Measurements from ENCODE around the gene CHRM2. TPM values are rescaled to one million over a fixed set of nuclear protein-coding genes. Genes with fewer than 3 reads are reported as not detected.

CHRM2 gene
- total RNA-seq, 5 donors from 2014 or later (not counting 1 experiment from before 2014, with no cell fraction given) = 0.09 to 0.10 TPM; not detected in 3

DNA sequence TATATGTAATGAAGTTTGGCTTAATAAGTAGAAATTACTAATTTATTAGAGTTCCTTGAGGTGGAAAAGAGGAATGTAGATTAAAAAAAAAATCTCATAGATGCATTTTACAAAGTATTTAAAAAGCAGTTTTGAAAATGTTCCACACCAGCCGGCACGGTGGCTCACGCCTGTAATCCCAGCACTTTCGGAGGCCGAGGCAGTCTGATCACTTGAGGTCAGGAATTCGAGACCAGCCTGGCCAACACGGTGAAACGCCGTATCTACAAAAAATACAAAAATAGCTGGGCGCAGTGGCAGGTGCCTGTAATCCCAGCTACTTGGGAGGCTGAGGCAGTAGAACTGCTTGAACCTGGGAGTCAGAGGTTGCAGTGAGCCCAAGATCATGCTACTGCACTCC, 3.2 kb upstream of the CHRM2 start:
- Histone ChIP-seq H3K4me1 (ENCODE audit: control insufficient read depth in 1 of 2, extremely low read depth in 1 of 2, insufficient read depth in 2 of 2, low read length in 2 of 2) (no peaks in the 10 kb centered on the region), H3K27me3 (replicated peaks in 1 of 2; ENCODE audit: control insufficient read depth in 2 of 2, extremely low read depth in 1 of 2, insufficient read depth in 2 of 2, low read length in 1 of 2) (peaks cover 4 to 18% of the 10 kb centered on the region in 2 experiments), H3K27ac (ENCODE audit: low read length) (no peak overlapping the region), H3K9me3 (no peaks in the 10 kb centered on the region), H3K36me3 (ENCODE audit: control insufficient read depth in 2 of 2, extremely low read depth in 1 of 2, insufficient read depth in 1 of 2, low read length in 1 of 2) (no peaks in the 10 kb centered on the region), H3K4me3 (ENCODE audit: control insufficient read depth in 1 of 2, extremely low read depth in 1 of 2, low read length in 1 of 2) (no peak overlapping the region)
- Mint-ChIP-seq H3K27ac (no peak overlapping the region), H3K4me1 (no peaks in the 10 kb centered on the region), H3K27me3 (peaks cover 9 to 20% of the 10 kb centered on the region in 2 donors), H3K36me3 (no peaks in the 10 kb centered on the region), H3K4me3 (no peak overlapping the region), H3K9me3 (no peaks in the 10 kb centered on the region)
- ATAC-seq (replicated peaks in 1 of 4) (no peak), DNase-seq (no peak)
- 94% methylated on average over 8 of the region's 10 CpGs for WGBS (ENCODE audit: insufficient coverage)
- CTCF ChIA-PET = no interaction called here
- POLR2A ChIA-PET = no interaction called here

DNA sequence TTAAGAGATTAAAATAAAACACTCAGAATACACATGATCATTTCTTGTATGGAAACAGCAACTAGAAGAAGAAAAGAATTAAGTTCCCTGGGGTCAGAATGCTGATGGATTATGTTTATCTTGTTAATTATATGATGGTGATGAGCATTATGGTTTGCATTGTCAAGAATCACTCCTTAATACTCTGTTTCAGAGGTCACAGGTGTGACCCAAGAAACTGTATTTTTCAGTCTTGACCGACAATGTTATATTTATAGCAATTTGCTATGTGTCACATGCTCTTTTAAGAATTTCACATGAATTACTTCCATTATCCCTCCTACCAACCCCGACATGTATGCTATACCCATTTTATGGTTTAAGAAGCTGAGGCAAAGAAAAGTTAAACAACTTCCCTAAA, 2.7 kb upstream of the CHRM2 start:
- Mint-ChIP-seq H3K36me3 (no peaks in the 10 kb centered on the region), H3K27ac (no peak overlapping the region), H3K27me3 (peaks cover 14 to 25% of the 10 kb centered on the region in 2 donors), H3K4me3 (no peak overlapping the region), H3K4me1 (no peaks in the 10 kb centered on the region), H3K9me3 (no peaks in the 10 kb centered on the region)
- ATAC-seq (replicated peaks in 1 of 4) = no peak
- POLR2A ChIA-PET = no interaction called here
- WGBS (ENCODE audit: insufficient coverage) = no CpG with 5 or more reads among the region's 2 CpGs
- no peaks in the 10 kb centered on the region for H3K9me3 ChIP-seq
- H3K36me3 ChIP-seq (ENCODE audit: control insufficient read depth in 2 of 2, extremely low read depth in 1 of 2, insufficient read depth in 1 of 2, low read length in 1 of 2) = no peaks in the 10 kb centered on the region
- no peak for DNase-seq
- H3K4me3 ChIP-seq (ENCODE audit: control insufficient read depth in 1 of 2, extremely low read depth in 1 of 2, low read length in 1 of 2) = no peak overlapping the region
- CTCF ChIA-PET = no interaction called here
- H3K4me1 ChIP-seq (ENCODE audit: control insufficient read depth in 1 of 2, extremely low read depth in 1 of 2, insufficient read depth in 2 of 2, low read length in 2 of 2) = no peaks in the 10 kb centered on the region
- no peak overlapping the region for H3K27ac ChIP-seq (ENCODE audit: low read length)
- peaks cover 4 to 24% of the 10 kb centered on the region in 2 experiments for H3K27me3 ChIP-seq (replicated peaks in 1 of 2; ENCODE audit: control insufficient read depth in 2 of 2, extremely low read depth in 1 of 2, insufficient read depth in 2 of 2, low read length in 1 of 2)

DNA sequence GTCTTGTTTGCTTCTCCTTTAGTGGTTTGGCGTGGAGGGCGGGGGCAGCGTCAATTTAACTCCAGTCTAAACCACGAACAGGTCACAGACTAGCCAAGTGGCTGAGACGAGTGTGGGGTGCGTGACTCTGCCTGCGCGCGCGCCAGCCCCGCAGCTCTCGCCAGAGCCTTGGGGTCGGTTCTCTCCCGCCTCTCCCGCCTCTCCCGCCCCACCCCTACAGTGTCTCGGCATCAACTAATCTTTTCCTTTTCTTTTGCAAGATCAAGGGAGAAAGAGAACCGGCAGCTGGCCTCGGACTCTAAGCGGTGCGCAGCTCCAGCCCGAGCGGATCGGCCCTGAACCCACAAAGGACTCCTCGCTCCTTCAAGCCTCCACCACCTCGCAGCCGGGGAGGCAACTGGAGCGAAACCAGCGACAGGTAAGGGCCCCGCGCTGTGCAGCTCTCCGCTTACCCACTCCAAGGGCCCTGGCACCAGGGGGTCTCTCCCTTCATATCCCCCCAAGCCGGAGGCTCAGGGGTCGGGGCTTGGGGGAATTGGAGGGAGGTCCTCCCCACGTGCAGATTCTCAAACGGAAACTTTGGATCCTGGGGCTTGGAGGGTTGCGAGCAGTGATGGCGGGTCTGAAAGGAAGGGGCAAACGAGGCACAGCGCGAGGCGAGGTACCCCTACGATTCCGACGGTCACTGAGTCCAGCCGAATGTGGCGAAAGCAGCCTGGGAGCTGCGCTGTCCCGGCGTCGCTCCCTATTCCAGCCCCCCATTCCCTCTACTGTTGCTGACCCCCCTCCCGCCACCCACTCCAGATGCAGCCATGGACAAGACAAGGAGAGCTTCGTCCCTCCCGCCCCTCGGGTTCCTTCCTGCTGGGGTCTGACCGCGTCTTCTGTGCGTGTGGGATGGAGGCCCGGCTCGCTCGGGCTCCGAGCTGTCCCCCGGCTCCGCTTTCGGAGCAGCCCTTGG, 829 bp downstream of the CHRM2 start:
- Mint-ChIP-seq H3K4me1 (no peaks in the 10 kb centered on the region), H3K36me3 (no peaks in the 10 kb centered on the region), H3K9me3 (no peaks in the 10 kb centered on the region), H3K4me3 (no peak overlapping the region), H3K27ac (no peak overlapping the region), H3K27me3 (peaks cover 22 to 37% of the 10 kb centered on the region in 2 donors)
- no peaks in the 10 kb centered on the region for H3K4me1 ChIP-seq (ENCODE audit: control insufficient read depth in 1 of 2, extremely low read depth in 1 of 2, insufficient read depth in 2 of 2, low read length in 2 of 2)
- ATAC-seq (replicated peaks in 1 of 4) (no peak), DNase-seq (no peak)
- CTCF ChIA-PET = no interaction called here
- POLR2A ChIA-PET = no interaction called here
- 8% methylated on average over 39 of the region's 65 CpGs for WGBS (ENCODE audit: insufficient coverage)
- H3K36me3 ChIP-seq (ENCODE audit: control insufficient read depth in 2 of 2, extremely low read depth in 1 of 2, insufficient read depth in 1 of 2, low read length in 1 of 2) = no peaks in the 10 kb centered on the region
- no peak overlapping the region for H3K27ac ChIP-seq (ENCODE audit: low read length)
- H3K9me3 ChIP-seq = no peaks in the 10 kb centered on the region
- peaks cover 15 to 29% of the 10 kb centered on the region in 2 experiments for H3K27me3 ChIP-seq (replicated peaks in 1 of 2; ENCODE audit: control insufficient read depth in 2 of 2, extremely low read depth in 1 of 2, insufficient read depth in 2 of 2, low read length in 1 of 2)
- no peak overlapping the region for H3K4me3 ChIP-seq (ENCODE audit: control insufficient read depth in 1 of 2, extremely low read depth in 1 of 2, low read length in 1 of 2)

DNA sequence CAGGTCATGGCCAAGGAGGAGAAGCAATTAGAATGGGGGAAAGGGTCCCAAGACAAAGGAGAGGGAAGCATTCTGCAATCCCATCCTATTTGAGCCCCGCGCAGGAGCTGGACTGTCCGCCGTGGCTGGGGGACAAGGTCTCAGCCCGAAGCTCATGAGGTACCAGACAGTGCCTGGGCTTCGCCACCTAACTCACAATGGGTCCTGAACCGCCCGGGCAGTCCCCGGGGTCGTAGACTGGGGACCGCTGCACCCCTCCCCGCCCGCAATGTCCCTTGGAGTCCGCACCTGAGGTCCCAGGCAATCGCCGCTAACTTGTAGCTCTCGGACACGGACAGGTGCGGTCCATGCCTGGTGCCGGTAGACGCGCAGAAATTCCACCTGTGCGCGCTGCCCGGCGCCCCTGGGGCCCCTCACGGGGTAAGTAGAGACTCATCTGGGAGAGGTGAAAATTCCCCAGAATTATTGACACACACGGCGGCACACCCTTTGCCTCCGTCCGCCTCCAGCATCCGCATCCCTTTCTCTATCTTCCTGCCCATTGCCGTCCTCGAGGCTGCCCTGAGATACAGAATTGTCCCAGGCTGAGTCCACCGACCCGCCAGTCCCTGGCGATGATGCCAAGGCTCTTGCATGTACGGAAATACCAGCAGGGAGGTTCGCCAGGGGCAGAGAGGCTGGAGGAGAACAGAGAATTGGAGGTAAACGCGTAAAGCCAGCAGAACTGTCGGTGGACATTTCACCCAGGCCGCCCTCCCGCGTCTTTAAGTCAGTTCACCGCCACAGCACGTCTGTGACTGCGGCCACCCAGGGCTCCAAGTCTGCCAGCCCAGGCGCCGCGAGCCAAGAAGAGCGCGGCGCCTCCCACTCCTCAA, 1.8 kb downstream of the CHRM2 start:
- Histone ChIP-seq H3K4me1 (ENCODE audit: control insufficient read depth in 1 of 2, extremely low read depth in 1 of 2, insufficient read depth in 2 of 2, low read length in 2 of 2) (no peaks in the 10 kb centered on the region), H3K27me3 (replicated peaks in 1 of 2; ENCODE audit: control insufficient read depth in 2 of 2, extremely low read depth in 1 of 2, insufficient read depth in 2 of 2, low read length in 1 of 2) (peaks cover 15 to 29% of the 10 kb centered on the region in 2 experiments), H3K9me3 (no peaks in the 10 kb centered on the region), H3K4me3 (ENCODE audit: control insufficient read depth in 1 of 2, extremely low read depth in 1 of 2, low read length in 1 of 2) (no peak overlapping the region), H3K27ac (ENCODE audit: low read length) (no peak overlapping the region), H3K36me3 (ENCODE audit: control insufficient read depth in 2 of 2, extremely low read depth in 1 of 2, insufficient read depth in 1 of 2, low read length in 1 of 2) (no peaks in the 10 kb centered on the region)
- CTCF ChIA-PET = no interaction called here
- Mint-ChIP-seq H3K4me1 (no peaks in the 10 kb centered on the region), H3K9me3 (no peaks in the 10 kb centered on the region), H3K27me3 (peaks cover 22 to 37% of the 10 kb centered on the region in 2 donors), H3K36me3 (no peaks in the 10 kb centered on the region), H3K27ac (no peak overlapping the region), H3K4me3 (no peak overlapping the region)
- WGBS (ENCODE audit: insufficient coverage) = 10% methylated on average over 44 of the region's 54 CpGs
- ATAC-seq (replicated peaks in 1 of 4) (no peak), DNase-seq (no peak)
- POLR2A ChIA-PET = no interaction called here

DNA sequence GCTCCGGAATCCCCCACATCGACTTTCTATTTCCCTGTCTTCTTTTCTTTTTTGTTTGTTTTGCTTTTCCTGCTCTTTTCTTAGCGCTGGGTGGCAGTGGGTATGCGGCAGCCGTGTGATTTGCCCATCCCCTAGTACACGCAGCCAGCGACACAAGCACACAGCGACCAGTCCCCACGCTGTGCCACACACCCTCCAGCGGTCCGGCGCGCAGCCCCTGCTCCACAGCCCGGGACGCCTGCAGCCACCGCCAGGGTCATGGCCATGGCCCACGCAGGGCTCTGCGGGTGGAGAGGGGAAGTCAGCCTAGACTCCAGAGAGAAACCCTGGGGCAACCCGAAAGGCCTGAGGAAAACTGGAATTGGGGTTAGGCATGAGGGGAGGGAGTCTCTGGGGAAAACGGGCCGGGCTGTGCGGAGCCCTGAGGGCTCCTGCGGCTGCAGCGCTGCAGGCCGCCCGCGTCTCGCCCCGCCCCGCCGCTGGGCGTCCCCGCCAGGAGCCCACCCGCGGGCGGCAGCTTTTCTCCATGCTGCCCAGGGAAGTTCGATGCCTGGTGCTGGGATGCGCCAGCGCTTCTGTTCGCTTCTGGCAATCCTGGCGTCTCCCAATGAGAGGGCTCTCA, 2.5 kb downstream of the CHRM2 start:
- DNase-seq (no peak), ATAC-seq (replicated peaks in 1 of 4) (no peak)
- Histone ChIP-seq H3K27me3 (replicated peaks in 1 of 2; ENCODE audit: control insufficient read depth in 2 of 2, extremely low read depth in 1 of 2, insufficient read depth in 2 of 2, low read length in 1 of 2) (peaks cover 15 to 29% of the 10 kb centered on the region in 2 experiments), H3K4me1 (ENCODE audit: control insufficient read depth in 1 of 2, extremely low read depth in 1 of 2, insufficient read depth in 2 of 2, low read length in 2 of 2) (no peaks in the 10 kb centered on the region), H3K9me3 (no peaks in the 10 kb centered on the region), H3K36me3 (ENCODE audit: control insufficient read depth in 2 of 2, extremely low read depth in 1 of 2, insufficient read depth in 1 of 2, low read length in 1 of 2) (no peaks in the 10 kb centered on the region), H3K27ac (ENCODE audit: low read length) (no peak overlapping the region), H3K4me3 (ENCODE audit: control insufficient read depth in 1 of 2, extremely low read depth in 1 of 2, low read length in 1 of 2) (no peak overlapping the region)
- H3K36me3 Mint-ChIP-seq = no peaks in the 10 kb centered on the region
- H3K4me1 Mint-ChIP-seq = no peaks in the 10 kb centered on the region
- POLR2A ChIA-PET = no interaction called here
- no peak overlapping the region for H3K27ac Mint-ChIP-seq
- 6% methylated on average over 41 of the region's 41 CpGs for WGBS (ENCODE audit: insufficient coverage)
- CTCF ChIA-PET = no interaction called here
- H3K9me3 Mint-ChIP-seq = no peaks in the 10 kb centered on the region
- no peak overlapping the region for H3K4me3 Mint-ChIP-seq
- H3K27me3 Mint-ChIP-seq = peaks cover 22 to 37% of the 10 kb centered on the region in 2 donors

DNA sequence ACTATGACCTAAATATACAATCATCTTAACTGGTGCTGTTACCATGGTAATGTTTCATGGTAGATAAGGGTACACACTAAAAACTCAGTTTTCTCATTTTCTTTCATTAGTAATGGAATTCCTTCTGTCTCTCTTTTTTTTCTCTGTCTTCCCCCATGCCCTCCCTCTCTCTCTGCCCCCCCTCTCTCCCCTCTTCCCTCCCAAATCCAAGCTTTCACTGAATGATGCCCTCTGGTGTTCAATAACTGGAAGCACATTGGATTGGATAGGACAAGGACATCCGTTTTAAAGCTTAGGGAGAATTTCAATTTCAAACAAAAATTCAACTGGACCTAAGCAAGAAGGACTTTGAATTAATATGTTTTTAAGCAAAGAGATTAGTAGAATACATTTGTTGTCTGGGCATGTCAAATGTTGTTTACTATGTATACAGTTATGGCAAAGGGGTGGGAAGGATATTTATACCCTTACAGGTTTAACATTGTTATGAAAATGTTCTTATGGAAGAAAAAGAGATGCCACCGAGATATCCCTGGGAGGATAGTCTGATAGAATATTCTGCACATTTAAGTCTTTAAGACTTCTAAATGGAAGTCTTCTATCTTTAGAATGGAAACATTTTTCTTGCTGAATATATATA, 6.1 kb downstream of the CHRM2 start:
- H3K4me3 Mint-ChIP-seq = no peak overlapping the region
- H3K4me1 ChIP-seq (ENCODE audit: control insufficient read depth in 1 of 2, extremely low read depth in 1 of 2, insufficient read depth in 2 of 2, low read length in 2 of 2) = no peaks in the 10 kb centered on the region
- H3K36me3 Mint-ChIP-seq = no peaks in the 10 kb centered on the region
- H3K4me3 ChIP-seq (ENCODE audit: control insufficient read depth in 1 of 2, extremely low read depth in 1 of 2, low read length in 1 of 2) = no peak overlapping the region
- H3K9me3 ChIP-seq = no peaks in the 10 kb centered on the region
- H3K4me1 Mint-ChIP-seq = no peaks in the 10 kb centered on the region
- CTCF ChIA-PET = interaction anchor here in 1 of 2 donors (0.6 to 0.7 kb wide), 2 partner anchors 13 to 1752 kb away, joined by 3 to 6 read pairs; no protein-coding TSS in a partner anchor
- no peak for ATAC-seq (replicated peaks in 1 of 4)
- no peaks in the 10 kb centered on the region for H3K9me3 Mint-ChIP-seq
- peaks cover 13 to 23% of the 10 kb centered on the region in 2 donors for H3K27me3 Mint-ChIP-seq
- H3K27ac Mint-ChIP-seq = no peak overlapping the region
- no peaks in the 10 kb centered on the region for H3K36me3 ChIP-seq (ENCODE audit: control insufficient read depth in 2 of 2, extremely low read depth in 1 of 2, insufficient read depth in 1 of 2, low read length in 1 of 2)
- no peak for DNase-seq
- POLR2A ChIA-PET = interaction anchor here in 1 of 2 donors (0.6 kb wide), 1 partner anchor 68 kb away, joined by 5 read pairs; no protein-coding TSS in a partner anchor
- peaks cover 13 to 18% of the 10 kb centered on the region in 2 experiments for H3K27me3 ChIP-seq (replicated peaks in 1 of 2; ENCODE audit: control insufficient read depth in 2 of 2, extremely low read depth in 1 of 2, insufficient read depth in 2 of 2, low read length in 1 of 2)
- no peak overlapping the region for H3K27ac ChIP-seq (ENCODE audit: low read length)
- WGBS (ENCODE audit: insufficient coverage) = no CpG with 5 or more reads among the region's 2 CpGs

All from T-cell (primary cell).